Measurements from ENCODE around the gene PLVAP.

Gene PLVAP

GRCh38 chr19:17376935-17377600 is at the start of gene PLVAP:
Gene PLVAP, minus strand, starts transcription at chr19:17377342. Its CDS starts 54 bp downstream, at chr19:17377288.
- no peak for DNase-seq (ENCODE audit: low read depth)

- no peak for DNase-seq (ENCODE audit: low read depth)
Measured at GRCh38 chr19:17424743-17425365, 47.7 kb upstream of the PLVAP start.

- DNase-seq (ENCODE audit: low read depth): no peak
Measured at GRCh38 chr19:17423429-17424208, 46.5 kb upstream of the PLVAP start.

- no peak for DNase-seq (ENCODE audit: low read depth)
Measured at GRCh38 chr19:17421942-17422341, 44.8 kb upstream of the PLVAP start.

- no peak for DNase-seq (ENCODE audit: low read depth)
Measured at GRCh38 chr19:17420475-17420924, 43.4 kb upstream of the PLVAP start.

- DNase-seq (ENCODE audit: low read depth): peak; percentile 95
Measured at GRCh38 chr19:17419621-17420474, 42.7 kb upstream of the PLVAP start, which contains the start of gene MVB12A. Gene MVB12A, plus strand, starts transcription at chr19:17420047. Its CDS starts 89 bp downstream, at chr19:17420136.

GRCh38 chr19:17419154-17419620 is 42.0 kb upstream of the PLVAP start:
- DNase-seq (ENCODE audit: low read depth): no peak

GRCh38 chr19:17418710-17419109 is 41.6 kb upstream of the PLVAP start:
- no peak for DNase-seq (ENCODE audit: low read depth)

GRCh38 chr19:17415121-17415520 is 38.0 kb upstream of the PLVAP start:
- DNase-seq (ENCODE audit: low read depth): no peak

- no peak for DNase-seq (ENCODE audit: low read depth)
Measured at GRCh38 chr19:17414097-17414496, 37.0 kb upstream of the PLVAP start.

- no peak for DNase-seq (ENCODE audit: low read depth)
Measured at GRCh38 chr19:17411801-17412200, 34.7 kb upstream of the PLVAP start.

- no peak for DNase-seq (ENCODE audit: low read depth)
Measured at GRCh38 chr19:17409990-17410389, 32.8 kb upstream of the PLVAP start.

GRCh38 chr19:17406887-17407196 is 29.7 kb upstream of the PLVAP start:
- DNase-seq (ENCODE audit: low read depth): no peak

- DNase-seq (ENCODE audit: low read depth): no peak
Measured at GRCh38 chr19:17406046-17406886, 29.1 kb upstream of the PLVAP start.

- DNase-seq (ENCODE audit: low read depth): no peak
Measured at GRCh38 chr19:17405250-17406045, 28.3 kb upstream of the PLVAP start, which contains the start of gene BST2. Gene BST2, minus strand, starts transcription at chr19:17405630. Its CDS starts 55 bp downstream, at chr19:17405575.

- no peak for DNase-seq (ENCODE audit: low read depth)
Measured at GRCh38 chr19:17404621-17405249, 27.6 kb upstream of the PLVAP start.

- no peak for DNase-seq (ENCODE audit: low read depth)
Measured at GRCh38 chr19:17404015-17404414, 26.9 kb upstream of the PLVAP start.

- DNase-seq (ENCODE audit: low read depth): no peak
Measured at GRCh38 chr19:17402982-17403855, 26.1 kb upstream of the PLVAP start.

GRCh38 chr19:17401628-17402027 is 24.5 kb upstream of the PLVAP start:
- DNase-seq (ENCODE audit: low read depth): no peak
